Glutamatergic neuron (in vitro differentiated cells): ENCODE results near the gene KCNG2. TPM values are rescaled to one million over a fixed set of nuclear protein-coding genes. Genes with fewer than 3 reads are reported as not detected.
"Not testable (repeated sequence)": the region's sequence is repeated elsewhere in the genome, so short reads cannot be mapped to it uniquely, and the experiment has no call there.

Experiments used
- DNase-seq: peaks from one replicate; pipeline ENCODE4 v3.0.0; 2022
- H3K27ac Mint-ChIP-seq: one replicate; pipeline ENCODE4 v1.8.0; 2020; ENCODE audit warnings: mild to moderate bottlenecking, mixed read lengths, inconsistent platforms; ENCODE audit not compliant: unreplicated experiment
- H3K27me3 Mint-ChIP-seq: one replicate; pipeline ENCODE4 v1.8.0; 2020; ENCODE audit warnings: mild to moderate bottlenecking, moderate library complexity, mixed read lengths, inconsistent platforms; ENCODE audit not compliant: unreplicated experiment
- H3K36me3 Mint-ChIP-seq: one replicate; pipeline ENCODE4 v1.8.0; 2020; ENCODE audit warnings: mild to moderate bottlenecking, mixed read lengths, inconsistent platforms; ENCODE audit not compliant: unreplicated experiment
- H3K4me1 Mint-ChIP-seq: one replicate; pipeline ENCODE4 v1.8.0; 2020; ENCODE audit warnings: mild to moderate bottlenecking, low read depth, mixed read lengths, inconsistent platforms; ENCODE audit not compliant: unreplicated experiment
- H3K4me3 Mint-ChIP-seq: one replicate; pipeline ENCODE4 v1.8.0; 2020; ENCODE audit warnings: mild to moderate bottlenecking, mixed read lengths, inconsistent platforms; ENCODE audit not compliant: unreplicated experiment
- H3K9me3 Mint-ChIP-seq: one replicate; pipeline ENCODE4 v1.8.0; 2020; ENCODE audit warnings: mild to moderate bottlenecking, moderate library complexity, mixed read lengths, inconsistent platforms; ENCODE audit not compliant: unreplicated experiment
- CTCF ChIP-seq: fragments of 200-600 bp; sonication (generic); IDR thresholded peaks from one replicate; pipeline ENCODE4 v1.5.0; 2021; ENCODE audit not compliant: partially characterized antibody, unreplicated experiment
- total RNA-seq: library from RNA; stranded (reverse); fragmentation: NEBNext Ultra II Directional; extraction: Animal tissue kit (Norgen Biotek cat#: 25700); gene quantifications from one replicate; pipeline ENCODE4 v1.2.1, GENCODE V29; 2021; ENCODE audit not compliant: unreplicated experiment

KCNG2 gene
- total RNA-seq, 1 donor from 2014 or later: 1.6 TPM

- H3K9me3 Mint-ChIP-seq, H3K4me3 Mint-ChIP-seq, H3K27ac Mint-ChIP-seq, H3K4me1 Mint-ChIP-seq, H3K27me3 Mint-ChIP-seq: not testable (repeated sequence)
- DNase-seq: peak; percentile 4
- peaks cover 14% of the 10 kb centered on the region for H3K36me3 Mint-ChIP-seq
- peak; percentile 18 for TF ChIP-seq CTCF
Measured at GRCh38 chr18:79751918-79752578, 45.7 kb upstream of the KCNG2 start.

GRCh38 chr18:79752946-79753345, 44.8 kb upstream of the KCNG2 start:
- H3K27ac Mint-ChIP-seq, DNase-seq, H3K4me3 Mint-ChIP-seq, H3K9me3 Mint-ChIP-seq, H3K4me1 Mint-ChIP-seq, H3K27me3 Mint-ChIP-seq: not testable (repeated sequence)
- H3K36me3 Mint-ChIP-seq: peaks cover 23% of the 10 kb centered on the region

- Mint-ChIP-seq H3K4me1 (peaks cover 3% of the 10 kb centered on the region), H3K9me3 (peaks cover 8% of the 10 kb centered on the region), H3K27ac (no peak overlapping the region), H3K36me3 (peaks cover 27% of the 10 kb centered on the region), H3K4me3 (no peak overlapping the region), H3K27me3 (peaks cover 5% of the 10 kb centered on the region)
- peak; percentile 6 for DNase-seq
- TF ChIP-seq CTCF: no peak
Measured at GRCh38 chr18:79753391-79753851, 44.3 kb upstream of the KCNG2 start.

GRCh38 chr18:79754022-79754761, 43.5 kb upstream of the KCNG2 start:
- Mint-ChIP-seq H3K36me3 (peaks cover 34% of the 10 kb centered on the region), H3K27me3 (peaks cover 7% of the 10 kb centered on the region), H3K27ac (no peak overlapping the region), H3K4me1 (peaks cover 3% of the 10 kb centered on the region), H3K9me3 (peaks cover 10% of the 10 kb centered on the region), H3K4me3 (no peak overlapping the region)
- peak; percentile 7 for DNase-seq
- TF ChIP-seq CTCF: no peak

- Mint-ChIP-seq H3K4me3 (no peak overlapping the region), H3K36me3 (peaks cover 40% of the 10 kb centered on the region), H3K27ac (no peak overlapping the region), H3K27me3 (peaks cover 4% of the 10 kb centered on the region), H3K9me3 (peaks cover 8% of the 10 kb centered on the region), H3K4me1 (no peaks in the 10 kb centered on the region)
- no peak for TF ChIP-seq CTCF
- DNase-seq: peak; percentile 10
Measured at GRCh38 chr18:79754831-79755351, 42.8 kb upstream of the KCNG2 start.
